Fibroblast of upper back skin (primary cell): ENCODE results near the gene SLC12A9.
A peak's percentile ranks its signal among the peaks of the same experiment; 100 is the strongest.

Experiments used
- DNase-seq: peaks from one replicate; pipeline ENCODE4 v3.0.0-alpha.2; 2013

SLC12A9 gene

GRCh38 chr7:100864263-100864845, 11.8 kb downstream of the SLC12A9 start:
- no peak for DNase-seq

GRCh38 chr7:100865372-100865911, 12.9 kb downstream of the SLC12A9 start:
- no peak for DNase-seq

- DNase-seq = no peak
These were observed 13.6 kb downstream of the SLC12A9 start for GRCh38 chr7:100865938-100866728.

GRCh38 chr7:100866729-100867039, 14.2 kb downstream of the SLC12A9 start:
- DNase-seq = no peak

GRCh38 chr7:100867040-100867775, 14.7 kb downstream of the SLC12A9 start, which contains the start of gene TRIP6:
TRIP6 (plus strand) TSS chr7:100867387; CDS start chr7:100867498, 111 bp downstream.
- DNase-seq = peak; percentile 98

- DNase-seq = no peak
These were observed 15.4 kb downstream of the SLC12A9 start for GRCh38 chr7:100867776-100868485.

- DNase-seq = no peak
These were observed 21.2 kb downstream of the SLC12A9 start for GRCh38 chr7:100873599-100874299.

GRCh38 chr7:100874300-100874576, 21.7 kb downstream of the SLC12A9 start:
- no peak for DNase-seq

GRCh38 chr7:100874577-100875355, 22.3 kb downstream of the SLC12A9 start, which contains the start of gene SRRT:
SRRT (plus strand) TSS chr7:100875103; CDS start chr7:100875591, 488 bp downstream.
- peak; percentile 98 for DNase-seq

GRCh38 chr7:100875356-100875751, 22.8 kb downstream of the SLC12A9 start:
- DNase-seq = no peak

- DNase-seq = no peak
These were observed 25.5 kb downstream of the SLC12A9 start for GRCh38 chr7:100878013-100878412.

- DNase-seq = no peak
These were observed 26.2 kb downstream of the SLC12A9 start for GRCh38 chr7:100878685-100879084.

GRCh38 chr7:100879685-100880261, 27.3 kb downstream of the SLC12A9 start:
- DNase-seq = no peak

GRCh38 chr7:100880645-100881044, 28.1 kb downstream of the SLC12A9 start:
- DNase-seq = no peak

GRCh38 chr7:100881136-100881535, 28.6 kb downstream of the SLC12A9 start:
- DNase-seq = no peak

GRCh38 chr7:100882201-100882600, 29.7 kb downstream of the SLC12A9 start:
- DNase-seq = no peak

GRCh38 chr7:100882785-100883526, 30.4 kb downstream of the SLC12A9 start:
- no peak for DNase-seq

- DNase-seq = no peak
These were observed 32.4 kb downstream of the SLC12A9 start for GRCh38 chr7:100884736-100885439.

GRCh38 chr7:100885440-100886141, 33.1 kb downstream of the SLC12A9 start:
- DNase-seq = no peak
